HepG2 (cell line): Measurements from ENCODE around the gene AADACL4. TPM values are rescaled to one million over a fixed set of nuclear protein-coding genes. Genes with fewer than 3 reads are reported as not detected.

ENCODE experiments used
- ATAC-seq: fragments of 200-7000 bp; cut with Tn5 transposase; 3 replicates; pipeline ENCODE4 v1.9.1; 2020; ENCODE audit warnings: mild to moderate bottlenecking, moderate library complexity
- BruUV-seq: library from RNA; stranded (reverse); fragments of 400-500 nt; replicated peaks from 2 replicates; lab custom pipeline; 2021; lab: Mats Ljungman, UMichigan
- CTCF ChIA-PET: fragments of 300-600 bp; formaldehyde crosslinking; extraction: SDS; loops from one replicate; lab custom pipeline; 2021; ENCODE audit warnings: low total read pairs, inconsistent platforms, low intra/inter-chr PET ratio; lab: Yijun Ruan, JAX
- POLR2A ChIA-PET: fragments of 350-600 bp; sonication (Branson Sonifier 250); formaldehyde crosslinking; loops from one replicate; lab custom pipeline; 2020; ENCODE audit warnings: antibody characterized with exemption, inconsistent platforms; lab: Yijun Ruan, JAX
- DNase-seq: peaks from one replicate; pipeline ENCODE4 v3.0.0-alpha.2; 2015; ENCODE audit warnings: low spot score
- FAIRE-seq: peaks from 3 replicates; lab custom pipeline; 2011; peaks lifted over from hg19 to GRCh38; lab: Jason Lieb, UNC
- H2AFZ ChIP-seq: one replicate; pipeline ENCODE4 v1.6.1; 2011; ENCODE audit warnings: low read length, inconsistent platforms
- H3K27ac ChIP-seq: fragments of 300-600 bp; 3 replicates; pipeline ENCODE4 v1.8.0; 2011; ENCODE audit warnings: mixed run types, mild to moderate bottlenecking, mixed read lengths, low read length, inconsistent platforms; ENCODE audit not compliant: insufficient read depth; ENCODE audit errors: extremely low read length
- H3K27me3 ChIP-seq, 2 experiments: fragments of 200-600 bp in 1 of 2; 2 replicates in 1 of 2; 3 replicates in 1 of 2; pipeline versions ENCODE4 v1.6.0 to v1.8.0; 2011; ENCODE audit warnings: low read length in 2 of 2, mild to moderate bottlenecking in 2 of 2, moderate library complexity in 2 of 2, inconsistent platforms in 1 of 2; ENCODE audit not compliant: insufficient read depth in 2 of 2, control insufficient read depth in 1 of 2
- H3K36me3 ChIP-seq, 2 experiments: fragments of 200-600 bp in 1 of 2; replicated peaks in 1 of 2; 2 replicates in 1 of 2; 3 replicates in 1 of 2; pipeline versions ENCODE4 v1.5.1 to v1.8.0; 2011; ENCODE audit warnings: low read length in 2 of 2, inconsistent platforms in 1 of 2; ENCODE audit not compliant: insufficient read depth in 2 of 2, control insufficient read depth in 1 of 2
- H3K4me1 ChIP-seq: 2 replicates; pipeline ENCODE4 v1.5.1; 2012; ENCODE audit warnings: low read length, inconsistent platforms; ENCODE audit not compliant: insufficient read depth
- H3K4me2 ChIP-seq: 2 replicates; pipeline ENCODE4 v1.6.0; 2011; ENCODE audit warnings: low read depth, low read length, inconsistent platforms
- H3K4me3 ChIP-seq, 3 experiments: fragments of 200-600 bp in 1 of 3; sonication (generic), shearing (Covaris generic) in 1 of 3; replicated peaks in 1 of 3; 2 replicates each; pipeline ENCODE4 v1.5.1; 2011 to 2016; ENCODE audit warnings: low read length in 3 of 3, inconsistent platforms in 2 of 3, low read depth in 2 of 3, mild to moderate bottlenecking in 2 of 3, control low read depth in 1 of 3, mixed read lengths in 1 of 3; ENCODE audit not compliant: insufficient read depth in 1 of 3
- H3K79me2 ChIP-seq: one replicate; pipeline ENCODE4 v1.6.1; 2011; ENCODE audit warnings: low read length, inconsistent platforms; ENCODE audit not compliant: insufficient read depth
- H3K9ac ChIP-seq: 2 replicates; pipeline ENCODE4 v1.6.0; 2011; ENCODE audit warnings: mild to moderate bottlenecking, low read depth, low read length, inconsistent platforms; ENCODE audit not compliant: insufficient read depth
- H3K9me3 ChIP-seq: 2 replicates; pipeline ENCODE4 v1.5.1; 2012; ENCODE audit warnings: mild to moderate bottlenecking, low read length
- H4K20me1 ChIP-seq: 2 replicates; pipeline ENCODE4 v1.6.0; 2011; ENCODE audit warnings: inconsistent platforms, mild to moderate bottlenecking, low read length, moderate library complexity; ENCODE audit not compliant: insufficient read depth
- STAG1 ChIP-seq: sonication (generic); formaldehyde crosslinking; IDR thresholded peaks from 2 replicates; pipeline ENCODE4 v1.4.0; 2020; ENCODE audit warnings: missing genetic modification reagents
- ZNF10 ChIP-seq: sonication (generic); formaldehyde crosslinking; IDR thresholded peaks from 2 replicates; pipeline ENCODE4 v1.4.0; 2020; ENCODE audit warnings: mild to moderate bottlenecking, low read depth, missing genetic modification reagents, borderline replicate concordance
- ZNF567 ChIP-seq: sonication (generic); formaldehyde crosslinking; IDR thresholded peaks from 2 replicates; pipeline ENCODE4 v1.8.1; 2023; ENCODE audit warnings: mild to moderate bottlenecking, missing genetic modification reagents, borderline replicate concordance
- WGBS: methylation state at CpG from one replicate; pipeline ENCODE4 v1.1.6; 2017; ENCODE audit warnings: low lambda C conversion rate; 5-methylcytosine and 5-hydroxymethylcytosine counted together
- in situ Hi-C: cut with HindIII; loops from 2 replicates; pipeline ENCODE4 v1.10.0; 2017; ENCODE audit warnings: low pct_unique_long_range_greater_than_20kb; ENCODE audit not compliant: extremely low pct_ligation_motif_present
- intact Hi-C: fragments of 100-400 bp; cut with micrococcal nuclease; formaldehyde crosslinking; loops from one replicate; pipeline ENCODE4 v1.10.0; 2022; ENCODE audit not compliant: unreplicated experiment
- polyA plus RNA-seq, 8 experiments: library from polyadenylated mRNA; depleted of rRNA in 3 of 8; stranded (reverse) in 7 of 8; unstranded in 1 of 8; fragments of >200 nt; fragmentation: Illumina TruSeq in 4 of 8; extraction: Trizol in 4 of 8; gene quantifications; 2 replicates each; pipeline versions ENCODE4 v1.2.1 to v1.2.3, GENCODE V29; 2011 to 2016; ENCODE audit warnings: low read depth in 4 of 8, missing spikeins in 1 of 8, mixed read lengths in 1 of 8; ENCODE audit not compliant: insufficient read depth in 1 of 8
- total RNA-seq, 5 experiments: library from RNA; depleted of rRNA; stranded (reverse); fragments of >200 nt; fragmentation: Illumina TruSeq; extraction: Trizol; gene quantifications; 2 replicates each; pipeline ENCODE4 v1.2.3, GENCODE V29; 2016; ENCODE audit warnings: low read depth in 1 of 5
- TF ChIP-seq, protein P1 (sequence below): sonication (generic); formaldehyde crosslinking; IDR thresholded peaks from 2 replicates; pipeline ENCODE4 v1.5.0; 2020; ENCODE audit warnings: mild to moderate bottlenecking, missing genetic modification reagents, moderate library complexity

Gene AADACL4
- total and polyA plus RNA-seq, 2 of the 13 experiments (the other 11 are each of a cell fraction or from before 2014, with no cell fraction given), result not detected

- CTCF ChIA-PET, result no interaction called here
- intact Hi-C loops, result no loop called here
Measured at GRCh38 chr1:12621346-12622335, 22.2 kb upstream of the AADACL4 start.

More at GRCh38 chr1:12621346-12622335, 22.2 kb upstream of the AADACL4 start:
- Histone ChIP-seq H4K20me1 (no peaks in the 10 kb centered on the region), H3K4me2 (no peak overlapping the region), H3K9me3 (no peaks in the 10 kb centered on the region), H3K4me1 (peaks cover 34% of the 10 kb centered on the region), H3K27ac (no peak overlapping the region), H3K79me2 (peaks cover 17% of the 10 kb centered on the region), H3K4me3 (no peak overlapping the region), H3K9ac (no peak overlapping the region), H2AFZ (no peak overlapping the region), H3K27me3 (peaks cover 0 to 3% of the 10 kb centered on the region in 2 experiments; a peak in 1 of 5 replicates), H3K36me3 (no peaks in the 10 kb centered on the region)
- ATAC-seq (no peak), DNase-seq (no peak), FAIRE-seq (no peak)
- in situ Hi-C loops, result loop anchor here (10.0 kb wide), 1 partner anchor 307 kb away; no protein-coding TSS in a partner anchor
- POLR2A ChIA-PET, result interaction anchor here (1.0 to 10.1 kb wide), 3 partner anchors 20 to 220 kb away, joined by 4 to 357 read pairs (median 127); no protein-coding TSS in a partner anchor
- BruUV-seq, result no TSS peak
- 91% methylated on average over 14 of the region's 15 CpGs for WGBS
- TF ChIP-seq ZNF567 (CRISPR knock-in tag) (no peak), ZNF10 (CRISPR knock-in tag) (no peak), STAG1 (peak; percentile 36)
- TF ChIP-seq, protein P1, sequence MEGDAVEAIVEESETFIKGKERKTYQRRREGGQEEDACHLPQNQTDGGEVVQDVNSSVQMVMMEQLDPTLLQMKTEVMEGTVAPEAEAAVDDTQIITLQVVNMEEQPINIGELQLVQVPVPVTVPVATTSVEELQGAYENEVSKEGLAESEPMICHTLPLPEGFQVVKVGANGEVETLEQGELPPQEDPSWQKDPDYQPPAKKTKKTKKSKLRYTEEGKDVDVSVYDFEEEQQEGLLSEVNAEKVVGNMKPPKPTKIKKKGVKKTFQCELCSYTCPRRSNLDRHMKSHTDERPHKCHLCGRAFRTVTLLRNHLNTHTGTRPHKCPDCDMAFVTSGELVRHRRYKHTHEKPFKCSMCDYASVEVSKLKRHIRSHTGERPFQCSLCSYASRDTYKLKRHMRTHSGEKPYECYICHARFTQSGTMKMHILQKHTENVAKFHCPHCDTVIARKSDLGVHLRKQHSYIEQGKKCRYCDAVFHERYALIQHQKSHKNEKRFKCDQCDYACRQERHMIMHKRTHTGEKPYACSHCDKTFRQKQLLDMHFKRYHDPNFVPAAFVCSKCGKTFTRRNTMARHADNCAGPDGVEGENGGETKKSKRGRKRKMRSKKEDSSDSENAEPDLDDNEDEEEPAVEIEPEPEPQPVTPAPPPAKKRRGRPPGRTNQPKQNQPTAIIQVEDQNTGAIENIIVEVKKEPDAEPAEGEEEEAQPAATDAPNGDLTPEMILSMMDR (CRISPR knock-in tag), result peak; percentile 39; the same call in 1 of the 2 replicates
